ENCODE data around the gene TMPO.

GRCh38 chr12:98561846-98562245, 46.5 kb downstream of the TMPO start:
- TF ChIP-seq RFX5 (IDR thresholded peaks at IDR 0.05; ENCODE audit: low read depth, low read length) (no peak), CHD1 (IDR thresholded peaks at IDR 0.05; ENCODE audit: low read depth, low read length) (no peak)
